Vagina (tissue), 2 donors: ENCODE data around the gene FTCDNL1. TPM values are rescaled to one million over a fixed set of nuclear protein-coding genes. Genes with fewer than 3 reads are reported as not detected.

Source experiments
- DNase-seq, 2 donors: peaks; one replicate each; pipeline ENCODE4 v3.0.0-alpha.2; 2017; ENCODE audit errors: extremely low spot score in 2 of 2
- H3K27ac ChIP-seq: fragments of 200-600 bp; sonication (generic); one replicate; pipeline ENCODE4 v1.5.1; 2019
- H3K27me3 ChIP-seq: fragments of 200-600 bp; sonication (generic); one replicate; pipeline ENCODE4 v1.5.1; 2019
- H3K36me3 ChIP-seq, 2 donors: fragments of 200-600 bp; sonication (generic); one replicate each; pipeline ENCODE4 v1.5.1; 2017 to 2019
- H3K4me1 ChIP-seq: fragments of 200-600 bp; sonication (generic); one replicate; pipeline ENCODE4 v1.5.1; 2019
- H3K4me3 ChIP-seq, 2 donors: fragments of 200-600 bp; sonication (generic); 1 replicate in 1 of 2; 2 replicates in 1 of 2; pipeline ENCODE4 v1.5.1; 2016 to 2019
- H3K9me3 ChIP-seq: fragments of 200-600 bp; sonication (generic); one replicate; pipeline ENCODE4 v1.5.1; 2019
- CTCF ChIP-seq, 3 experiments: fragments of 450-650 bp in 2 of 3; fragments of 200-600 bp in 1 of 3; sonication (generic) in 1 of 3; IDR thresholded peaks; one replicate each; pipeline ENCODE4 v1.5.1; 2017 to 2019; ENCODE audit warnings: antibody characterized with exemption in 3 of 3, mild to moderate bottlenecking in 2 of 3, moderate library complexity in 2 of 3
- POLR2A ChIP-seq, 2 donors: fragments of 450-650 bp; IDR thresholded peaks; one replicate each; pipeline ENCODE4 v1.6.1; 2017; ENCODE audit warnings: antibody characterized with exemption in 2 of 2, mild to moderate bottlenecking in 2 of 2, moderate library complexity in 2 of 2
- POLR2AphosphoS5 ChIP-seq, 2 donors: sonication (generic); formaldehyde crosslinking; IDR thresholded peaks; one replicate each; pipeline ENCODE4 v1.9.0; 2017; ENCODE audit warnings: antibody characterized with exemption in 2 of 2, mild to moderate bottlenecking in 2 of 2, low read depth in 1 of 2; ENCODE audit not compliant: insufficient read depth in 1 of 2
- intact Hi-C: fragments of 100-400 bp; cut with DNase I; formaldehyde crosslinking; loops from one replicate; pipeline ENCODE4 v1.15.1; 2023
- total RNA-seq: library from RNA; depleted of rRNA; stranded (reverse); fragments of >200 nt; gene quantifications from one replicate; pipeline ENCODE4 v1.2.3, GENCODE V29; 2016

The FTCDNL1 gene
- total RNA-seq, 1 donor from 2014 or later: 2.5 TPM

- intact Hi-C loops: no loop called here
- no peak for DNase-seq
- H3K27me3 ChIP-seq: no peaks in the 10 kb centered on the region
These were observed 8.2 kb downstream of the FTCDNL1 start for GRCh38 chr2:199842631-199843395.

GRCh38 chr2:199841409-199841808 lies 9.6 kb downstream of the FTCDNL1 start:
- no peaks in the 10 kb centered on the region for H3K27me3 ChIP-seq
- no peak overlapping the region for H3K27ac ChIP-seq
- intact Hi-C loops: no loop called here
- no peak for DNase-seq
- no peak overlapping the region for H3K4me3 ChIP-seq
- no peaks in the 10 kb centered on the region for H3K9me3 ChIP-seq
- no peaks in the 10 kb centered on the region for H3K4me1 ChIP-seq
- no peaks in the 10 kb centered on the region for H3K36me3 ChIP-seq
- TF ChIP-seq POLR2A (IDR thresholded peaks at IDR 0.05) (no peak), POLR2AphosphoS5 (IDR thresholded peaks at IDR 0.05; ENCODE audit: insufficient read depth in 1 of 2, low read depth in 1 of 2) (no peak), CTCF (IDR thresholded peaks at IDR 0.05) (no peak)

More at GRCh38 chr2:199842631-199843395, 8.2 kb downstream of the FTCDNL1 start:
- H3K9me3 ChIP-seq: no peaks in the 10 kb centered on the region
- no peaks in the 10 kb centered on the region for H3K36me3 ChIP-seq
- H3K4me3 ChIP-seq: no peak overlapping the region
- no peak overlapping the region for H3K27ac ChIP-seq
- H3K4me1 ChIP-seq: no peaks in the 10 kb centered on the region
- no peak for TF ChIP-seq POLR2A (IDR thresholded peaks at IDR 0.05)
- TF ChIP-seq CTCF (IDR thresholded peaks at IDR 0.05): no peak
- TF ChIP-seq POLR2AphosphoS5 (IDR thresholded peaks at IDR 0.05; ENCODE audit: insufficient read depth in 1 of 2, low read depth in 1 of 2): no peak

GRCh38 chr2:199838399-199838798 lies 12.6 kb downstream of the FTCDNL1 start:
- no peaks in the 10 kb centered on the region for H3K4me1 ChIP-seq
- no peak for DNase-seq
- no peak overlapping the region for H3K27ac ChIP-seq
- no peaks in the 10 kb centered on the region for H3K27me3 ChIP-seq
- TF ChIP-seq POLR2AphosphoS5 (IDR thresholded peaks at IDR 0.05; ENCODE audit: insufficient read depth in 1 of 2, low read depth in 1 of 2): no peak
- H3K4me3 ChIP-seq: no peak overlapping the region
- H3K36me3 ChIP-seq: no peaks in the 10 kb centered on the region
- intact Hi-C loops: no loop called here
- H3K9me3 ChIP-seq: no peaks in the 10 kb centered on the region

GRCh38 chr2:199836943-199837342 lies 14.0 kb downstream of the FTCDNL1 start:
- Histone ChIP-seq H3K36me3 (no peaks in the 10 kb centered on the region), H3K27me3 (no peaks in the 10 kb centered on the region), H3K9me3 (no peaks in the 10 kb centered on the region), H3K4me3 (no peak overlapping the region), H3K27ac (no peak overlapping the region), H3K4me1 (no peaks in the 10 kb centered on the region)
- no peak for DNase-seq
- intact Hi-C loops: no loop called here
- no peak for TF ChIP-seq CTCF (IDR thresholded peaks at IDR 0.05)
- no peak for TF ChIP-seq POLR2AphosphoS5 (IDR thresholded peaks at IDR 0.05; ENCODE audit: insufficient read depth in 1 of 2, low read depth in 1 of 2)
- TF ChIP-seq POLR2A (IDR thresholded peaks at IDR 0.05): no peak

GRCh38 chr2:199833525-199833924 lies 17.5 kb downstream of the FTCDNL1 start:
- Histone ChIP-seq H3K27ac (no peak overlapping the region), H3K27me3 (no peaks in the 10 kb centered on the region), H3K4me1 (no peaks in the 10 kb centered on the region), H3K9me3 (no peaks in the 10 kb centered on the region), H3K4me3 (no peak overlapping the region), H3K36me3 (no peaks in the 10 kb centered on the region)
- TF ChIP-seq POLR2AphosphoS5 (IDR thresholded peaks at IDR 0.05; ENCODE audit: insufficient read depth in 1 of 2, low read depth in 1 of 2) (no peak), POLR2A (IDR thresholded peaks at IDR 0.05) (no peak), CTCF (IDR thresholded peaks at IDR 0.05) (no peak)
- no peak for DNase-seq
- intact Hi-C loops: no loop called here
